Memory B cell (primary cell): ENCODE results near the gene CDK12.

Source experiments
- ATAC-seq: fragments of 150-1000 bp; cut with Tn5 transposase; 2 replicates; pipeline ENCODE4 v1.10.0; 2021; ENCODE audit warnings: low read depth, mild to moderate bottlenecking, moderate library complexity
- DNase-seq, 2 donors: peaks; one replicate each; pipeline ENCODE4 v3.0.0; 2022; ENCODE audit warnings: low spot score in 2 of 2
- H3K27ac Mint-ChIP-seq: one replicate; pipeline ENCODE4 v1.8.0; 2022; ENCODE audit warnings: mild to moderate bottlenecking, moderate library complexity, mixed read lengths
- H3K27me3 Mint-ChIP-seq: one replicate; pipeline ENCODE4 v1.8.0; 2022; ENCODE audit warnings: mixed read lengths
- H3K36me3 Mint-ChIP-seq: one replicate; pipeline ENCODE4 v1.8.0; 2022; ENCODE audit warnings: mild to moderate bottlenecking, mixed read lengths
- H3K4me1 Mint-ChIP-seq: one replicate; pipeline ENCODE4 v1.8.0; 2022; ENCODE audit warnings: mixed read lengths
- H3K4me3 Mint-ChIP-seq: one replicate; pipeline ENCODE4 v1.8.0; 2022; ENCODE audit warnings: mild to moderate bottlenecking, moderate library complexity, mixed read lengths
- H3K9me3 Mint-ChIP-seq: one replicate; pipeline ENCODE4 v1.8.0; 2022; ENCODE audit warnings: mixed read lengths

CDK12 gene

DNA sequence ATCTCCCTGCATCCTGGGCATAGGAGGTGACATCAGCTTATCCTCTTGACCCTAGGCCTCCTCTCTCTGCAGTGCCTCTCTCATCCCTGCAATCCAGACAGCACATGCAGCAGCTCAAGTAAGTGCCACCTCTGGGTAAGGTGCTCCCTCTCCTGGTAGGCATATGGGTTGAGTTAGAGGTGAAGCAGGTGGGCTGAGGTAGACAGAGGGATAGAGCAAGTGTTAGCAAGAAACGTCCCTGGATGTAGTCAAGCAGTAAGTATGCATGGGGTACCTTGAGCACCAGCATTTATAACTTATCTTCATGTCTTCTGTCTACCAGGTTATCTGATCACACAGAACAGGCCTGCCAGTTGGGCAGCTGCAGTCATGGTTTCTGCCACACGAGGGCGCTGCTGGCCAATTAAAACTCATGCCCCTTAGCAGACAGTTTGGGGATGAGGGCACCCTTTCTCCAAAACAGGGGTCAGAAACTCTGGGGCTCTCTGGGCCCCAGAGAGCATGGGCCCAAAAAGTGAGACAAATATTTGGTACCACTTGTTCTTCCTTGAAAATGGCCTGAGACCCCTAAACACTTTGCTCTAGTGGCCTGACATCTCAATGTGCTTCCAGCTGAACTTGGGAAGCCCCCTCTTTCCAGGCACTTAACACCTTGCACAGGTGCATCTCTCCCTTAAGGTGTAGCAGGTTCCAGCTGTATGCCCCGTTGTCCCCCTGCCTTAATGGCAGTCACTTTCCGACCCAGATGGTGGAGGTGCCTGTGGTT is 86.6 kb downstream of the CDK12 start:
- DNase-seq (peak; percentile 80 to 92), ATAC-seq (peak; percentile 49)
- Mint-ChIP-seq H3K4me3 (no peak overlapping the region), H3K27me3 (no peaks in the 10 kb centered on the region), H3K4me1 (peaks cover 21% of the 10 kb centered on the region), H3K27ac (no peak overlapping the region), H3K9me3 (no peaks in the 10 kb centered on the region), H3K36me3 (peaks cover 18% of the 10 kb centered on the region)

DNA sequence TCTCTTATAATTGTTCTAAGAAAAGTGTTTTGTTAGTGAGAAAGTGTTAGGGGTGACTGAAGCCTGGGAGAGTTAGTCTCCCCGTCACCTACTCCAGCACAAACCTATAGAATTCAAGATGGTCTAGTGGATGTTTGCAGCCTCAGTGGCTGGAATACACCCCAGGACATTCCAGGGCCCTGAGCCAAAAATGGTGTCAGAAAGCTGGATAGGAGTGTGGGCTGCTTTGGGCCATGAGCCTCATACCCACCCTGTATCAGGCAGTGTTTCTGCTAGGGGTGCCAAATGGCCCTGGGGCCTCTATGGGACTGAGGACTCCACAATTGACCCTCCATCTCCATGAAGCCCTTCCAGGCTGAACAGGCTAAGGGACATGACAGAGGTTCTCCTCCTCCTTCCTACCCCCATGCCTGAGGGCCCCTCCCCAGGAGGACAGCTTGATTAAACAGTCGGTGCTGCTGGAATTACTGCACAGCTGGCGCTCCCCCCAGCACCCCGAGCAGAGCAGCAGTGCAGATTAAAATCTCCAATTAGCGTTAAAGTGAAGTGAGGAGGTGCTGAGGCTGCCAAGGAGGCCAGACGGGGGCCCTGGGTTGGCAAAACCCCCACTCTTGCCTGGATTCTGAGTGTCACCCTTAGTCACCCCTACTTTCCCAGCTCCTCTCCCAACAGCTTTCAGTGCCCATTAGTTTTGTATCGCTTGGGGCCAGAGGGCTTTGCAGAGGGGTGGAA is 87.4 kb downstream of the CDK12 start:
- Mint-ChIP-seq H3K4me1 (peaks cover 21% of the 10 kb centered on the region), H3K36me3 (peaks cover 24% of the 10 kb centered on the region), H3K27ac (peak overlapping the region; percentile 90), H3K9me3 (no peaks in the 10 kb centered on the region), H3K27me3 (no peaks in the 10 kb centered on the region), H3K4me3 (no peak overlapping the region)
- DNase-seq (no peak), ATAC-seq (no peak)

DNA sequence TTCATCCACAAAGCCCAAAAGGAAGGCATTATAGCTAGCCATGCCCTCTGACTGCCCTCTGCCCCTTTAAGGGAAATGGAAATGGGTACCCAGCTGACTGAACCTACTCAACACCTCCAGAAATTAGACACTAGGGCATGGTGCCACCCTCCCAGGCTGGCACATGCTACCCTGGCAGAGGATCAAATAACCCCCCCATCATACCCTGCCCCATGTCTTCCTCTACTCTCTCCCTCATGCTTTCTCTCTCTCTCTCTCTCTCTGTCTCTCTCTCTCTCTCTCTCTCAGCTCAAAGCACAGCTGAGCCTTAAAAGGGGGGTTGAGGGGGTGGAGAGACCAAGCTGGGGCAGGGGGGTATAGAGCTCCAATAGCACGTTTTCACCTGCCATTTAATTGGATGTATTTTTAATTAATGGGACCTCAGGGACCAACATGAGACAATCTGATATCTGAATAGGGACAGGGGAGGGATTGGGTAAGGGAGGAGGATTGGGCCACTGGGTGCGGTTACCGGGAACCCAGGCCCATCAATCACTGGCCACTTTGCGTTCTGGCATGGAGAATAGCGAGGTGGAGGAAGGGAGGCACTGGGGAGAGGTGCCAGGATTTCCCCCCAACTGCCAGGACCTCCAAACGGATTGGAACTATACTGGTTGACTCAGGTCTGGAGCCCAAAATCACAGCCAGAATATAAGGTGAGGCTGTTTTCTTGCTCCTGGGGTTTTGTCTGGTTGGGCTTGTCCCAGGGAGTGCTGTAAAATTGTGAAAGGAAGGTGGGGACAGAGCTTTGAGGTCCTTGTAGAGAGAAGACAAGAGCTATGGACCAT is 88.7 kb downstream of the CDK12 start:
- H3K27me3 Mint-ChIP-seq = no peaks in the 10 kb centered on the region
- ATAC-seq = no peak
- H3K9me3 Mint-ChIP-seq = no peaks in the 10 kb centered on the region
- peaks cover 27% of the 10 kb centered on the region for H3K36me3 Mint-ChIP-seq
- peak overlapping the region; percentile 90 for H3K27ac Mint-ChIP-seq
- peak in 1 of 2 donors; percentile 28 for DNase-seq
- peak overlapping the region; percentile 38 for H3K4me3 Mint-ChIP-seq
- H3K4me1 Mint-ChIP-seq = peaks cover 21% of the 10 kb centered on the region

DNA sequence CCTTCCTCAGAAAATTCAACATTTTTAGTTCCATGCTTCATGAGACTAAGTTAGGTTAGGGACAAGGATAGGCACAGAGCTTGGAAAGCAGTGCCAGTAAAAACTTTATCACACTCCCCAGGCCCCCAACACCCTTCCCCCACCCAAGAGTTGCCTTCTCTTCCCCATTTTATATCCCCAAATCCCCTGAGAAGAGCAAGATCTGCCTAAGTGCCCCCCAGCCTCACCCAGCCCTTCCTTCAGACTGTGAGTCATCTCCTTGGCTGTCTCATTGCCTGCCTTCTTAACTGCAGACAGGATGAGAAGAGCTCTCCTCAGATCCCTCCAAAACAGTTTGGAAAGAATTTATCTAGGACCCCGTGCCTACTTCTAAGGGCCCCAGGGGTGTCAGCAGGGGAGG is 90.6 kb downstream of the CDK12 start:
- Mint-ChIP-seq H3K36me3 (peaks cover 28% of the 10 kb centered on the region), H3K4me3 (no peak overlapping the region), H3K27ac (peak overlapping the region; percentile 90), H3K4me1 (peaks cover 21% of the 10 kb centered on the region), H3K9me3 (no peaks in the 10 kb centered on the region), H3K27me3 (no peaks in the 10 kb centered on the region)
- DNase-seq = no peak
- no peak for ATAC-seq

DNA sequence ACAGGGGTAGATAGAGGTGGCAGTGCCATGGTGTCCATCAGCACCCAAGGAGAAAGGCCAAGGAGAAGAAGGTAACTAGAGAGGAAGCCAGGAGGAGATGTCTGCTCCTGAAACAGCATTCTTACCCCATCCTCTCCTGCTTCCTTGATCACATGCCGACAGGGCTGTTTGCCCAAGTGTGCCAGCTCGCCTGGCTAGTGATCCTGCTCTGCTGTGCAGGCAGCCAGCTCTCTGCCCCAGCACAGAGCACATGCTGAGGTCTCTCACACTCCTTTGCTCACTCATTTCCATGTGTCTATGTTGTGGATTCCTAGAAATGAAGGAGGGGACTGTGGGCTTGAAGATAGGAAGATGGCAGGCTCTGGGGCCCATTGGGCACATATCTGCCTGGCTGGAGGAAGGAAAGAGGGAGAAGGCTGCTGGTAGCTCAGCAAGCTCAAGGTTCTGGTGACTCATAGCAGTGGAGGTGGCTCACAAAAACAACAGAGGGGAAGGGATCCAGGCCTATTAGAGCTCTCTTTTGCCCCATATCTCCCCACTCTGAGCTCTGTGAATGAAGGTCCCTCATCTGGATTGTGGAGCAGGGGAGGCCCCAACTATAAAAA is 92.2 kb downstream of the CDK12 start:
- ATAC-seq (no peak), DNase-seq (no peak)
- H3K4me1 Mint-ChIP-seq = peaks cover 18% of the 10 kb centered on the region
- no peaks in the 10 kb centered on the region for H3K27me3 Mint-ChIP-seq
- no peak overlapping the region for H3K4me3 Mint-ChIP-seq
- no peaks in the 10 kb centered on the region for H3K9me3 Mint-ChIP-seq
- H3K36me3 Mint-ChIP-seq = peaks cover 37% of the 10 kb centered on the region
- no peak overlapping the region for H3K27ac Mint-ChIP-seq

DNA sequence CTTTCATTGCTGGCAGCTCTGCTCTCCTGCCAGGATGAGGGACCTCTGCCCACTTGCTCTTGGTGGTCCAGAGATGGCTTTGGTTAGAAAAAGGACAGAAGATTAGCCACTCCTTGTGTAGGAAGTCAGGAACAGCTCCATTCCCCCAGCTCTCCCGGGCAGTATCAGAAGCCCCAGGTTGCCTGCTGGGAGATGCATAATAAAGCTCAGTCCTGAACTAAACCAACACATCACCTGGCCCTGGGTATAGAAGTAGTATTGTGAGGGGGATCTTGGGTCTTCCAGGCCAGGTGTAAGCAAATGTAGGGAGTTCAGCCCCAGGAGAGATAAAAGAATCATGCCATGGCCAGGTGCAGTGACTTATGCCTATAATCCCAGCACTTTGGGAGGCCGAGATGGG is 94.1 kb downstream of the CDK12 start:
- Mint-ChIP-seq H3K27ac (no peak overlapping the region), H3K27me3 (no peaks in the 10 kb centered on the region), H3K36me3 (peaks cover 31% of the 10 kb centered on the region), H3K4me3 (no peak overlapping the region), H3K9me3 (no peaks in the 10 kb centered on the region), H3K4me1 (peaks cover 8% of the 10 kb centered on the region)
- ATAC-seq = no peak
- DNase-seq = no peak

DNA sequence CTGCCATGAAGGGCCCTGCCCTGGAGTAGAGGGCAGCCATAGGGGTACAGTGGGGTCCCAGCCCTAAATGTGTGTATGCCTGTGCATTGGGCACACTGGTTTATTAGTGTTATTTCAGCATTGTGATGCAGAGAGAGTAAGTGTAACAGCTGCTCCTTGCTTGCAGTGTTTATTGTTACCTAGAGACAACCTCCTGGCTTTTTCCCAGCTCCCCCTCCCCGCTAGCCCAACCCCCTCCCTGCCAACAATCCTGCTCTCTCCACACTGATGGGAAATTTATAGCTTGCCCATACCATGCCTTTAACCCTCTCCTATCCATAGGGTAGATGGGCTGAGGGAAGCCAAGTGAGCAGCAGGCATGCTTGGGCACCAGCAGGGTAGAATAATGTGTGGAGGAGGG is 95.1 kb downstream of the CDK12 start:
- ATAC-seq (no peak), DNase-seq (no peak)
- Mint-ChIP-seq H3K36me3 (peaks cover 33% of the 10 kb centered on the region), H3K4me1 (no peaks in the 10 kb centered on the region), H3K27ac (no peak overlapping the region), H3K27me3 (no peaks in the 10 kb centered on the region), H3K4me3 (no peak overlapping the region), H3K9me3 (no peaks in the 10 kb centered on the region)

DNA sequence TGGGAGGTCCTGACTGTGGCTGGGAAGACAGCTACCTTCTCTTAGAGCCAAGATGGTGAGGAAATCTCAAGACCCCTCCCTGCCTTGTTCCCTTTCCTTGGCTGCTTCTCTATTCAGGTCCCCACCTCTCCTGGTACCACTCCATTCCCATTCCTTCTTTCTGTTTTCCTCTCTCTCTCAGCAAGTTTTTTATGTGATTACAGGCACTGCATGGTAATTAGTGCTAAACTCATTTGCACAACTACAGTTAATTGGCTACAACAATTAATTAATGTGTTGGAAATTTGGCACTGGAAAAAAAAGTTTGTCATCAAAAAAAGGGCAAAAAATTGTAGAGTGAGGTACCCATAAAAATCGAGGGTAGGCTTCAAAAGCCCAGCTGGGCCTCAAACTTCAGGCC is 101.1 kb downstream of the CDK12 start:
- H3K27me3 Mint-ChIP-seq = no peaks in the 10 kb centered on the region

DNA sequence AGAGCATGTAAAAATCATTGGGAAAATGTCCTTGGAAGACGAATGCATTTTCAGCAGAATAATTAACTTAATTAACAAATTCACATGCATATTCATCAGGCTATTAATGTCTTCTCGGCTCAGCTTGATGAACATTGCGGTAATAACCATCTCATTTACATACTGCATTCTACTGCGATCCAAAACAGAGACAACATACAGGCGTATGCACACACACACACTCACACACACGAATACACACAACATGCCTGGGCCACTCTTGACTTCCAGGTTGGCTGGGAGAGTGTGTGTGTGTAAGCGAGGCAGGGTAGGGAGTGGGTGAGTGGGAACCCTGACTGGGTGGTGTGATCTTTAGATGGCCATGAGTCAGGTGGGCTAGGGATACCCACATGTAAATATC is 101.7 kb downstream of the CDK12 start:
- H3K27ac Mint-ChIP-seq = no peak overlapping the region

More for the DNA sequence above, 101.1 kb downstream of the CDK12 start:
- ATAC-seq = no peak
- no peak overlapping the region for H3K27ac Mint-ChIP-seq
- H3K4me3 Mint-ChIP-seq = no peak overlapping the region
- H3K4me1 Mint-ChIP-seq = peaks cover 6% of the 10 kb centered on the region
- H3K36me3 Mint-ChIP-seq = peaks cover 39% of the 10 kb centered on the region
- H3K9me3 Mint-ChIP-seq = no peaks in the 10 kb centered on the region
- DNase-seq = no peak

DNA sequence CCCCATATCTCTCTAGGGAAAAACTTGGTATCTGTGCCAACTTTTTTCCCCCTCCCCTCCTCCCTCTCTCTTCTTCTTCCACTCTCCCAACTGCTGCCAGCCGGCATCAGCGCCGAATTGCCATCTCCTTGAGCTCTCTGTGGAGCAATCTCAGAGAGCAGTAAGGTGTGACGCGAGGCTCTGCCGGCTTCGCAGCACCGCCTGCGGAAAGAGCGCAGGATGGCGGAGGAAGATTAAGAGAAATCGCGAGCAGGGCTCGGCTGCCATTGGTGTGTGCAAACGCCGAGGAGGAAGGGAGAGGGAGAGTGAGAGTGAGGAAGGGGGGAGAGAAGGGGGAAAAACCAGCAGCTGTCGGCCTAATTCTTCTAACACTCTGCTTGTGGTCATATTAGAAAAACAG is 102.2 kb downstream of the CDK12 start:
- Mint-ChIP-seq H3K4me3 (peak overlapping the region; percentile 41), H3K4me1 (peaks cover 6% of the 10 kb centered on the region), H3K27ac (no peak overlapping the region), H3K9me3 (no peaks in the 10 kb centered on the region), H3K27me3 (no peaks in the 10 kb centered on the region), H3K36me3 (peaks cover 42% of the 10 kb centered on the region)
- DNase-seq (no peak), ATAC-seq (no peak)

More for the DNA sequence above, 101.7 kb downstream of the CDK12 start:
- Mint-ChIP-seq H3K4me1 (peaks cover 6% of the 10 kb centered on the region), H3K36me3 (peaks cover 37% of the 10 kb centered on the region), H3K9me3 (no peaks in the 10 kb centered on the region), H3K4me3 (no peak overlapping the region), H3K27me3 (no peaks in the 10 kb centered on the region)
- DNase-seq (no peak), ATAC-seq (no peak)

DNA sequence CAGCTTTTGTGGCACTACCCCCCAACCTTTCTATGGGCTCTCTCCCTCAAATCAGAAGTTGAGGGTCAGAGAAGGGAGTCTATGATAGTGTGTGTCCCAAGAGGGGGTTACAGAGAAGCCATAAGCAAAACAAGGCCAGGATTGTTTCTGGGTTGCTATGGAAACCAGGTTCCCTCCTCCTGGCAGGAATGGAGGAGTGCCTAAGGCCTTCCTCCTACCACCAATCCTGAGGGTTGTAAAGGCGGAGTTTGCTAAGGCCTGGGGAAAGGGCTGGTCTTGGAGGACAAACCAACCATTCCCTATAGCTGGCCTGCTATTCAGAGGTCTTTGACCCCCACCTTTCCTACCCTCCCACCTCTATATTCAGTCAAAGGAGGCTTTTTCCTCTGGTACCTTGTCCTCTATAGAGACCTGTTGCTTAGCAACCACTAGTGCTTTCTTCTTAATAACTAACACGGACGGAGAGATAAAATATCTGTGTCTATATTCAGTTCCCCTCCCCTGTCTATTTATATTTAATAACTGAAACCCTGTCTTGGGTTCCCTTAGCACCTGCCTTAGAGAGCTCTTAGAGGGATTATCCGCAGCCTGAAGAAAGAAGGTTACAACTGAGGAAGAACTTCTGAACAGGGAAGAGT is 103.0 kb downstream of the CDK12 start:
- Mint-ChIP-seq H3K36me3 (peaks cover 45% of the 10 kb centered on the region), H3K4me1 (peaks cover 6% of the 10 kb centered on the region)
- ATAC-seq = no peak

DNA sequence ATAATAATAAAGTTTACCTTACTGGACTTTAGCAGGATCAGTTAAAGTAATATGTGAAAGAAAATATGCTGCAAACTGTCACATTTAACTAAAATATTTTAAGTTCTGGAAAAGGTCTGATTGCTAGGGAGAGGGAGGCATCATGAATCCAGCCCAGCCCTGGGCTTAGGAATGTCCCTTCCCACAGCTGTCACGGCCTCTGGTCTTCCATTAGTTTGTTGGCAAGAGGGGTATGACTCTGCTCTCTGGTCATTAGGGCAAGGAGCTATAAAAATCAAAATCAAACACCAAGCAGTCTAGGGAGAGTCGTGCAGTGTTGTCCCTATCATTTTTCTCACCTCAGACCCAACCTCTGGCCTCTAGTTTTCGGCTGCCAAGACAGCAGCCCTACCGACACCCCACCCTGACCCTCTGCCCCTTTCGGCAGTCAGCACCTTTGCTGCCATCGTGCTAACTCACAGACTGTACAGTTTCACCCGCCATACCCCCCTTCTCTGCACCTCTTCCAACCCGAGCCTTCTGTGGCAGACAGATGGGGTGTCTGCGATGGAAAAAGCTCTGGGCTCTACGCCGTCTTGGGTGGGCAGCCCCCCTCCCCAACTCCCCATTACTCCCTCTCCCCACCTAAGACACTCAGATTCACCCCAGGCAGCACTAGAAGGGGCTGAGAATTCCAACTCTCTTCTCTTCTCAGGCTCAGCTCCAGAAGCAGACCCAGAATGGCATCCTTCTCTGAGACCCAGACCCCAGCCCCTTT is 105.0 kb downstream of the CDK12 start:
- peaks cover 4% of the 10 kb centered on the region for H3K27me3 Mint-ChIP-seq
- DNase-seq = no peak
- no peak overlapping the region for H3K27ac Mint-ChIP-seq
- no peak overlapping the region for H3K4me3 Mint-ChIP-seq
- peaks cover 6% of the 10 kb centered on the region for H3K4me1 Mint-ChIP-seq
- no peak for ATAC-seq
- H3K9me3 Mint-ChIP-seq = peaks cover 4% of the 10 kb centered on the region
- peaks cover 50% of the 10 kb centered on the region for H3K36me3 Mint-ChIP-seq

More for the DNA sequence above, 103.0 kb downstream of the CDK12 start:
- H3K27ac Mint-ChIP-seq = no peak overlapping the region
- no peak for DNase-seq
- no peak overlapping the region for H3K4me3 Mint-ChIP-seq
- no peaks in the 10 kb centered on the region for H3K9me3 Mint-ChIP-seq
- H3K27me3 Mint-ChIP-seq = no peaks in the 10 kb centered on the region

DNA sequence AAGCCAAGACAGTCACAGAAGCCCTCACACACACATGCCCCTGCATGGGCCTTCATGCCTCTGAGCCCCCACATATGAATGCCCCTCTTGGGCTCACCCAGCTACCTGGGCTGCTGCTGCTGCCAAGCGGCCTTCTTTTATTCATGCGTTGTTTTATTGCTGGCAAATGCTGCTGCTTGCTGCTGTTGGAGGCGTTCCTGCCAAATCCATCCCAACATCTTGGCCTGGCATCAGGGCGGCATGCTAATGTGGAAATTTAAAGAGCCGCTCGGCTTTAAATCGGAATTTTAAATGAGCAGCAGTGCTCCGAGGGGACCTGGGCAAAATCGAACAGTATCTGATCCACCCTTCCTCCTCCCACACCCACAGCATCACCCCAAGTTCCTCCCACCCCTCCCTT is 107.4 kb downstream of the CDK12 start:
- H3K9me3 Mint-ChIP-seq = peaks cover 6% of the 10 kb centered on the region
- H3K4me1 Mint-ChIP-seq = no peaks in the 10 kb centered on the region
- peaks cover 48% of the 10 kb centered on the region for H3K36me3 Mint-ChIP-seq
- no peak for ATAC-seq
- no peak overlapping the region for H3K4me3 Mint-ChIP-seq
- DNase-seq = no peak
- no peak overlapping the region for H3K27ac Mint-ChIP-seq
- peaks cover 6% of the 10 kb centered on the region for H3K27me3 Mint-ChIP-seq
